ENCODE measurements around the gene R3HCC1L.

DNA sequence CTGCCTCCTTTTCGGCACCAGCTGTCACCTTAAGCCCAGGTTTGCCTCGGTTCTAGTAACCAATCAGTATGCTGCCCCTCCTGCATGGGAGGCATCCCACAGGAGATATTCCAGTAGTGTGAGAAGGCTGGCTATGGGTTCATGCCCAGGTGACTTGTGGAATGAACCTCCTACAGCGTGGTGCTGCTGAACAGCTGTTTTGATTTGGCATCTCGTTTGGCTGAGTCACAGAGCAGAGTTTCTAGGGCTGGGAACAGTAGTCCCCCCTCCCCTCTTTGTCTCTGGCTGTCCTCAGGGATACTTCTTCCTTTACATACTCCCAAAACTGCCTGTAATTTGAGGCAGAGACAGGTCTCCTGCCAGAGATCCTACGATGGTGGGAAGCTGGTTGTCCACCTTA is 16.1 kb downstream of the R3HCC1L start:
- TF ChIP-seq CTCF (IDR thresholded peaks at IDR 0.05; ENCODE audit: low read length) (no peak), EZH2phosphoT487 (IDR thresholded peaks at IDR 0.05; ENCODE audit: low read length) (no peak)
